ENCODE measurements around the gene SPON1.

GRCh38 chr11:14304601-14305000, 342.1 kb downstream of the SPON1 start:
- TF ChIP-seq CTCF (IDR thresholded peaks at IDR 0.05) = no peak
- no peak for TF ChIP-seq POLR2A (IDR thresholded peaks at IDR 0.05)
- no peak for TF ChIP-seq POLR2AphosphoS5 (IDR thresholded peaks at IDR 0.05)

Measured in suprapubic skin (tissue), 4 donors.